PC-3 (cell line): ENCODE results near the gene PDK1.

ENCODE experiments used
- EZH2 ChIP-seq: fragments of 300-600 bp; sonication (generic); IDR thresholded peaks from one replicate; pipeline ENCODE4 v1.6.1; 2017; ENCODE audit warnings: antibody characterized with exemption, mild to moderate bottlenecking, low read length; ENCODE audit not compliant: unreplicated experiment
- TF ChIP-seq, protein P1 (sequence below): fragments of 300-600 bp; sonication (generic); conservative IDR thresholded peaks from 2 replicates; pipeline ENCODE4 v1.5.1; 2017; ENCODE audit warnings: antibody characterized with exemption, low read depth, mild to moderate bottlenecking, low read length

DNA sequence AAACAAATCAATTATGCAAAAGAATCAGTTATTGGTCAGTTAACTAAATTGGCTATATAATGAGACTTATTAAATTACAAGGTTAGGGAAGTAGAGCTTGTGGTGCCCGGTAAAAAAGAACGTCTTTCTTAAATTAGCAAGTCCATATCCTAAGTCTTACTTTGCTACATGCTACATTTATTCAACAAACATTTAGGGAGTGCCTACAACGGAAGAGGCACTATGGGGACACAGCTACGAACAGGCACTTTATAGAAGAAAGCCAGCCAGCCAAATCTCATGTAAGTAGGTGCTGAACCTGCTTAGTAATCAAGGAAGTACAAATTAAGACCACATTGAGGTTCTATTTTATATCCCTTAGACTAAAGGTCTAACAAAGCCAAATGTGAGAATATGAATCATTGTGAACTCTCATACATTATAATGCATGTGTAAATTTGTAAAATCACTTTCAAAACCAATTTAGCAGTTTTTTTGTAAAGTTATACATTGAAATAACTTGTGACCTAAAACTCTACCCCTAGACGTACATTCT is 59.9 kb downstream of the PDK1 start:
- TF ChIP-seq, protein P1, sequence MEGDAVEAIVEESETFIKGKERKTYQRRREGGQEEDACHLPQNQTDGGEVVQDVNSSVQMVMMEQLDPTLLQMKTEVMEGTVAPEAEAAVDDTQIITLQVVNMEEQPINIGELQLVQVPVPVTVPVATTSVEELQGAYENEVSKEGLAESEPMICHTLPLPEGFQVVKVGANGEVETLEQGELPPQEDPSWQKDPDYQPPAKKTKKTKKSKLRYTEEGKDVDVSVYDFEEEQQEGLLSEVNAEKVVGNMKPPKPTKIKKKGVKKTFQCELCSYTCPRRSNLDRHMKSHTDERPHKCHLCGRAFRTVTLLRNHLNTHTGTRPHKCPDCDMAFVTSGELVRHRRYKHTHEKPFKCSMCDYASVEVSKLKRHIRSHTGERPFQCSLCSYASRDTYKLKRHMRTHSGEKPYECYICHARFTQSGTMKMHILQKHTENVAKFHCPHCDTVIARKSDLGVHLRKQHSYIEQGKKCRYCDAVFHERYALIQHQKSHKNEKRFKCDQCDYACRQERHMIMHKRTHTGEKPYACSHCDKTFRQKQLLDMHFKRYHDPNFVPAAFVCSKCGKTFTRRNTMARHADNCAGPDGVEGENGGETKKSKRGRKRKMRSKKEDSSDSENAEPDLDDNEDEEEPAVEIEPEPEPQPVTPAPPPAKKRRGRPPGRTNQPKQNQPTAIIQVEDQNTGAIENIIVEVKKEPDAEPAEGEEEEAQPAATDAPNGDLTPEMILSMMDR, result no peak
- TF ChIP-seq EZH2, result no peak
